BJ (cell line): Measurements from ENCODE around the gene CRIP3. TPM values are rescaled to one million over a fixed set of nuclear protein-coding genes. Genes with fewer than 3 reads are reported as not detected.

ENCODE experiments used
- CTCF ChIA-PET: fragments of 350-600 bp; formaldehyde crosslinking; extraction: SDS; loops from one replicate; lab custom pipeline; 2021; ENCODE audit warnings: antibody characterized with exemption, inconsistent platforms; lab: Yijun Ruan, JAX
- POLR2A ChIA-PET: fragments of 300-600 bp; sonication (Branson Sonifier 250); formaldehyde crosslinking; extraction: SDS; loops from one replicate; lab custom pipeline; 2021; ENCODE audit warnings: antibody characterized with exemption; lab: Charles Lee
- DNase-seq: peaks from one replicate; pipeline ENCODE4 v3.0.0-alpha.2; 2011; ENCODE audit warnings: low read depth
- H3K27me3 ChIP-seq: 2 replicates; pipeline ENCODE4 v1.6.0; 2011; ENCODE audit warnings: low read length; ENCODE audit not compliant: control insufficient read depth, insufficient read depth
- H3K36me3 ChIP-seq: 2 replicates; pipeline ENCODE4 v1.5.1; 2011; ENCODE audit warnings: low read length; ENCODE audit not compliant: control insufficient read depth, insufficient read depth
- H3K4me3 ChIP-seq: 2 replicates; pipeline ENCODE4 v1.5.1; 2011; ENCODE audit warnings: low read depth, mild to moderate bottlenecking, control low read depth, low read length
- CTCF ChIP-seq: IDR thresholded peaks from 2 replicates; pipeline ENCODE4 v1.5.1; 2011; ENCODE audit warnings: low read depth, mild to moderate bottlenecking, control low read depth, inconsistent platforms, low read length, moderate library complexity; ENCODE audit not compliant: insufficient read depth
- polyA plus RNA-seq: library from polyadenylated mRNA; depleted of rRNA; stranded (reverse); fragments of >200 nt; gene quantifications from 2 replicates; pipeline ENCODE4 v1.2.3, GENCODE V29; 2011

Gene CRIP3
- polyA plus RNA-seq, 1 experiment = not detected

GRCh38 chr6:43339168-43339567, 30.5 kb upstream of the CRIP3 start:
- ChIA-PET POLR2A (no interaction called here), CTCF (interaction anchor here (0.6 to 7.5 kb wide), 4 partner anchors 23 to 101 kb away, joined by 3 to 51 read pairs (median 4); no protein-coding TSS in a partner anchor)
- TF ChIP-seq CTCF = no peak
- H3K36me3 ChIP-seq = peaks cover 20% of the 10 kb centered on the region
- DNase-seq = no peak
- H3K4me3 ChIP-seq = no peak overlapping the region
- no peaks in the 10 kb centered on the region for H3K27me3 ChIP-seq

GRCh38 chr6:43338243-43338642, 29.6 kb upstream of the CRIP3 start:
- POLR2A ChIA-PET = no interaction called here
- peaks cover 20% of the 10 kb centered on the region for H3K36me3 ChIP-seq
- CTCF ChIA-PET = interaction anchor here (1.5 to 7.5 kb wide), 2 partner anchors 75 to 100 kb away, joined by 4 to 51 read pairs; no protein-coding TSS in a partner anchor
- no peak for DNase-seq
- H3K4me3 ChIP-seq = no peak overlapping the region
- H3K27me3 ChIP-seq = no peaks in the 10 kb centered on the region
- no peak for TF ChIP-seq CTCF

GRCh38 chr6:43336382-43336781, 27.8 kb upstream of the CRIP3 start:
- POLR2A ChIA-PET = no interaction called here
- TF ChIP-seq CTCF = no peak
- DNase-seq = no peak
- peaks cover 17% of the 10 kb centered on the region for H3K36me3 ChIP-seq
- H3K4me3 ChIP-seq = no peak overlapping the region
- CTCF ChIA-PET = interaction anchor here (0.8 to 7.5 kb wide), 5 partner anchors 8 to 160 kb away, joined by 3 to 51 read pairs (median 3); no protein-coding TSS in a partner anchor
- no peaks in the 10 kb centered on the region for H3K27me3 ChIP-seq

- ChIA-PET CTCF (interaction anchor here (0.6 to 7.5 kb wide), 12 partner anchors 9 to 334 kb away, joined by 3 to 51 read pairs (median 10); partner anchors contain the start of gene DNPH1), POLR2A (no interaction called here)
- Histone ChIP-seq H3K4me3 (no peak overlapping the region), H3K36me3 (peaks cover 14% of the 10 kb centered on the region), H3K27me3 (no peaks in the 10 kb centered on the region)
- no peak for TF ChIP-seq CTCF
- DNase-seq = no peak
Observed at GRCh38 chr6:43335469-43335868, 26.8 kb upstream of the CRIP3 start.

- Histone ChIP-seq H3K27me3 (no peaks in the 10 kb centered on the region), H3K36me3 (peaks cover 8% of the 10 kb centered on the region), H3K4me3 (no peak overlapping the region)
- ChIA-PET CTCF (interaction anchor here (0.6 to 7.5 kb wide), 22 partner anchors 9 to 445 kb away, joined by 3 to 51 read pairs (median 4); partner anchors contain the start of gene DNPH1), POLR2A (no interaction called here)
- peak; percentile 12 for DNase-seq
- TF ChIP-seq CTCF = peak; percentile 68
Observed at GRCh38 chr6:43334466-43335095, 26.0 kb upstream of the CRIP3 start.
